ENCODE data around the gene PROCA1. TPM values are rescaled to one million over a fixed set of nuclear protein-coding genes. Genes with fewer than 3 reads are reported as not detected.
A peak's percentile ranks its signal among the peaks of the same experiment; 100 is the strongest.

The PROCA1 gene
- total and polyA plus RNA-seq, 9 of the 15 experiments (the other 6 are each of a cell fraction or from before 2014, with no cell fraction given): 0.78 to 16.2 (median 5.6) TPM

GRCh38 chr17:28744972-28745785, 33.5 kb upstream of the PROCA1 start (continued):
- TF ChIP-seq USF2 (CRISPR knock-in tag; IDR thresholded peaks at IDR 0.05) (no peak), LARP7 (IDR thresholded peaks at IDR 0.05) (no peak), RBFOX2 (IDR thresholded peaks at IDR 0.05; ENCODE audit: low read depth, low read length) (peak; percentile 80), TEAD1 (CRISPR knock-in tag; IDR thresholded peaks at IDR 0.05) (no peak), ZNF253 (CRISPR knock-in tag; conservative IDR thresholded peaks at IDR 0.05) (no peak), ZBTB33 (CRISPR knock-in tag; IDR thresholded peaks at IDR 0.05) (no peak), TAF1 (IDR thresholded peaks at IDR 0.05; ENCODE audit: control insufficient read depth, extremely low read depth, insufficient read depth, low read length, severe bottlenecking) (peak; percentile 14), TCF3 (CRISPR knock-in tag; IDR thresholded peaks at IDR 0.05) (no peak), REST (IDR thresholded peaks at IDR 0.05; ENCODE audit: borderline replicate concordance) (no peak), REST (CRISPR knock-in tag; IDR thresholded peaks at IDR 0.05; ENCODE audit: low read depth) (no peak), ASH1L (IDR thresholded peaks at IDR 0.05; ENCODE audit: borderline replicate concordance, low read depth, partially characterized antibody) (no peak), HCFC1 (IDR thresholded peaks at IDR 0.05; ENCODE audit: low read depth, low read length) (peak; percentile 18; the same call in 1 of the 2 replicates), ZNF507 (tag; conservative IDR thresholded peaks at IDR 0.05) (no peak), MTF1 (CRISPR knock-in tag; IDR thresholded peaks at IDR 0.05; ENCODE audit: borderline replicate concordance) (no peak), KAT2B (IDR thresholded peaks at IDR 0.05; ENCODE audit: low read depth, low read length) (no peak), PTBP1 (IDR thresholded peaks at IDR 0.05; ENCODE audit: low read depth, low read length) (0 out of 2 replicates have a peak, but pooled peaks have one; percentile 34)
